22Rv1 (cell line): Measurements from ENCODE around the gene LRP4.

ENCODE experiments used
- H3K27ac ChIP-seq: fragments of 450-650 bp; 2 replicates; pipeline ENCODE4 v1.5.1; 2017
- CTCF ChIP-seq: fragments of 450-650 bp; IDR thresholded peaks from 2 replicates; pipeline ENCODE4 v1.5.1; 2017; ENCODE audit warnings: mild to moderate bottlenecking
- ZFX ChIP-seq: fragments of 450-650 bp; IDR thresholded peaks from 2 replicates; pipeline ENCODE4 v1.6.1; 2017; ENCODE audit warnings: antibody characterized with exemption, borderline replicate concordance

Gene LRP4

GRCh38 chr11:46899501-46900025 lies 18.8 kb downstream of the LRP4 start:
- H3K27ac ChIP-seq, result no peak overlapping the region
- TF ChIP-seq ZFX, result no peak
- no peak for TF ChIP-seq CTCF

DNA sequence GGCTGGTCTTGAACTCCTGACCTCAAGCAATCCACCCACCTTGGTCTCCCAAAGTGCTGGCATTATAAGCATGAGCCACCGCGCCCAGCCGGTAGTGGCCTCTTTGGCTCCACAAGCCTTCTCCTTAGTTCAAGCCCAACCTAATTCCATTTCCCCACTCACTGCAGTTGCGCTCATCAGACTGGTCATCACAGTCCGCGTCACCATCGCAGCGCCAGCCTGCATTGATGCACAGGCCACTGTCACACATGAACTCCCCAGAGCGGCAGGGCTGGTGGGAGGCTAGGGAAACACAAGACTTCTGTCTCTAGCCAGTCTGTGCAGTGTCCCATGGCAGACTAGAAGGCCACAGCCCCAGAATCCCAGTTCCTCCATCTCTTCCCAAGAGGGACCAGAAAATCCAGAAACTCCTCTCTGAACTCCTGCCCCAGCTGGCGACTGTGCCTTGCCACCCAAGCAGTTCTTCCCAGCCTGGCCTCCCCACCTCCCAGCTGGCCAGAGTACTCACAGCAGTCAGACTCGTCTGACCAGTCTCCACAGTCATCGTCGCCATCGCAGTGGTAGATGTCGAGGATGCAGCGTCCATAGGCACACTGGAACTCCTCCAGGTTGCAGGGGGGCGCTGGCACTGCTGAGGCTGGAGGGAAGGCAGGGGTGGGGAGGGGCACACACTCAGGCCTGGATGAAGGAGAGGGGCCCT lies 19.8 kb downstream of the LRP4 start:
- H3K27ac ChIP-seq, result no peak overlapping the region
- TF ChIP-seq CTCF (no peak), ZFX (no peak)

DNA sequence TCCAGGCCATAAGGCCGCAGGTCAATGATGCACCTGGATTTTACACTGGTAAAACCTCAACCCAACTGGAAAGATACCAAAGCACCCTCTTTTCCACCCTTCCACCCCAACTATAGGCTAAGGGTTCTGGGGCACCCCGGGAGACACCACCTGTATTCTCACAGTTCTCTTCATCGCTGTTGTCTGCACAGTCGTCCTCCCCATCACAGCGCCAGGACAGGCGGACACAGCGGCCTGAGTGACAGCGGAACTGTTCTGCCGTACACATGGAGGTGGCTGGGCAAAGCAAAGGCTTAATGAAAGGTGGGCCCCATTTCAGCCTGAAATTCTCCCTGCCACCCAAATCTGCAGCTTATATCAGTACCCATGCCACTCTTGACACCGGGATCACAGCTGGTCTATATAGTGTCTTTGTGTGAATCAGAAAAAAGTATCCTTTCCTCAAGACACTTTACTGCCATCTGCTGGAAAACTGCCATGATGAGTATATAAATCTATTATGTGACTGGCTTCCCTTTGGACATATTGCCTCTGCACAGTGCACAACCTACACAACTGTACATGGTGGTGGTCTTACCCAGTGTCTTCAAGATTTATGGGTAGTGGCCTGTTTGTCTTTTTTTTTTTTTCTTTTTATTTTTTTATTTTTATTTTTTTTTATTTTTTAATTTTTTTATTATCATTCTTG lies 21.5 kb downstream of the LRP4 start:
- TF ChIP-seq CTCF (peak; percentile 59), ZFX (no peak)
- no peak overlapping the region for H3K27ac ChIP-seq

DNA sequence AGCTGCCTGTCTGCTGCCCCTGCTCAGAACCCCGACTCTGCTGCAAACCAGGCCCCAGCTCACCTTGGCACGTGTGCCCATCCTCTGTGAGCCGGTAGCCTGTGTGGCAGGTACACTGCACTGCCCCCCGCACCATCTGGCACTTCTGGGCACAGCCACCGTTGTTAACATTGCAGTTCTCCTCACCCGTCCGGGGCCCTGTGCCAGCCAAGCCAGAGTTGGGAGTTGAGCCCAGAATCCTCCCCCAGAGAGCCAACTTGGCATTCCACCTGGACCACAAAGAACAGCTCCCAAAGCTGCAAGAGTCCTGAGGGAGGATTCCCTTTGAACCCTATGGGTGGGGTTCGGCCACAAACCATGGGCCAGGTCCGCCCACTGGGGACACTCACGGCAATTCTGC lies 22.5 kb downstream of the LRP4 start:
- TF ChIP-seq CTCF, result no peak
- TF ChIP-seq ZFX, result no peak
- H3K27ac ChIP-seq, result no peak overlapping the region

DNA sequence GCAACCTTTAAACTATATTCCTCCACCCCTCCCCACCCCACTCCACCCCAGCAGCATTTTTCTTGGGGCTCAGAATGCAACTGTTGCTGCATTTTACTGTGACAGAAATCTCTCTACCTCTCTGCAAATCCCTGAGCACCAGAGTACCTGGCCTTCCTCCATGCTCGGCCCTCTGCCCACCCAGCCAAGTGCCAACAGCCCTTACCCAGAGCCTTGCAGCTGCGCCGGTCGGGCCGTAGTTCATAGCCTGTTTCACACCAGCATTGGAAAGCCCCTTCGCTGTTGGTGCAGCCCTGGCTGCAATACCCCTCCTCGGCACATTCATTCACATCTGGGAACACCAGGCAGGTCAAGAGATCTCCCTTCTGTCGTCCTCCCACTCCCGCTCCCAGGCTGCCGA lies 23.4 kb downstream of the LRP4 start:
- TF ChIP-seq ZFX, result no peak
- no peak for TF ChIP-seq CTCF

GRCh38 chr11:46894506-46894905 lies 23.8 kb downstream of the LRP4 start:
- TF ChIP-seq CTCF (no peak), ZFX (no peak)
- no peak overlapping the region for H3K27ac ChIP-seq

More for the DNA sequence above, 23.4 kb downstream of the LRP4 start:
- H3K27ac ChIP-seq, result no peak overlapping the region

DNA sequence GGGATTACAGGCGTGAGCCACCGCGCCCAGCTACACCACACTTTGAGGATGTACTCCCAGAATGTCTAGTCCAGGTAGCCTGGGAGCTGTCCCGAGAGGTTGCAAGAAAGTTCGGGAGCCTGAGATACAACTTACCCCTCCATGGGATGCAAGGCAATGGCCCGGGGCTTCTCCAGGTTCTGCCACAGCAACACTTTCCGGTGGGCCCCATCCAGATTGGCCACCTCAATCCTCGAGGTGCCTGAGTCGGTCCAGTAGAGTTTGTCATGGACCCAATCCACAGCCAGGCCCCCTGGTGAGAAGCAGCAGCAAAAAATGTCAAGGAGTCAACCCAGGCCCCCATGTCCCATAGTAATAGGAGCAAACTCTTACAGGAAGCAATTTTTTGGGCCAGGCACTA lies 25.5 kb downstream of the LRP4 start:
- no peak for TF ChIP-seq ZFX
- TF ChIP-seq CTCF, result no peak

More for the DNA sequence above, 25.5 kb downstream of the LRP4 start:
- no peak overlapping the region for H3K27ac ChIP-seq
